HG03025 (cell line): ENCODE measurements around the gene ADSS2.
"Not testable (repeated sequence)": the region's sequence is repeated elsewhere in the genome, so short reads cannot be mapped to it uniquely, and the experiment has no call there.

Source experiments
- ATAC-seq: cut with Tn5 transposase; IDR thresholded peaks from one replicate; pipeline ENCODE4 v1.9.1; 2021; ENCODE audit warnings: mild to moderate bottlenecking, moderate library complexity; ENCODE audit not compliant: unreplicated experiment, low FRiP score

Gene ADSS2

DNA sequence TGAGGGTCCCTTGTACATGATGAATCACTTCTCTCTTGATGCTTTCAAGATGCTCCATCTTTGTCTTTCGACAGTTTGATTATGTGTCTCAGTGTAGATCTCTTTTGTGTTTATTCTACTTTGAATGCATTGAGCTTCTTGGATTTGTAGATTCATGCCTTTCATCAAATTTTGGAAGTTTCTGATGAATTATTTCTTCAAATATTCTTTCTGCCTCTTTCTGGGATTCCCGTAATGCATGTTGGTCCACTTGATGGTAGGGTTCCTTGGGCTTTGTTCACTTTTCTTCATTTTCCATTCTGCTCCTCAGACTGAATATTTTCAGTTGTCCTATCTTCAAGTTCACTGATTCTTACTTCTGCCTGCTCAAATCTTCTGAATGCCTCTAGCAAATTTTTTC lies 50.7 kb downstream of the ADSS2 start:
- no peak for ATAC-seq

- ATAC-seq: no peak
Observed at GRCh38 chr1:244397131-244397530, 54.6 kb downstream of the ADSS2 start.

- ATAC-seq: no peak
Observed at GRCh38 chr1:244395965-244396364, 55.7 kb downstream of the ADSS2 start.

DNA sequence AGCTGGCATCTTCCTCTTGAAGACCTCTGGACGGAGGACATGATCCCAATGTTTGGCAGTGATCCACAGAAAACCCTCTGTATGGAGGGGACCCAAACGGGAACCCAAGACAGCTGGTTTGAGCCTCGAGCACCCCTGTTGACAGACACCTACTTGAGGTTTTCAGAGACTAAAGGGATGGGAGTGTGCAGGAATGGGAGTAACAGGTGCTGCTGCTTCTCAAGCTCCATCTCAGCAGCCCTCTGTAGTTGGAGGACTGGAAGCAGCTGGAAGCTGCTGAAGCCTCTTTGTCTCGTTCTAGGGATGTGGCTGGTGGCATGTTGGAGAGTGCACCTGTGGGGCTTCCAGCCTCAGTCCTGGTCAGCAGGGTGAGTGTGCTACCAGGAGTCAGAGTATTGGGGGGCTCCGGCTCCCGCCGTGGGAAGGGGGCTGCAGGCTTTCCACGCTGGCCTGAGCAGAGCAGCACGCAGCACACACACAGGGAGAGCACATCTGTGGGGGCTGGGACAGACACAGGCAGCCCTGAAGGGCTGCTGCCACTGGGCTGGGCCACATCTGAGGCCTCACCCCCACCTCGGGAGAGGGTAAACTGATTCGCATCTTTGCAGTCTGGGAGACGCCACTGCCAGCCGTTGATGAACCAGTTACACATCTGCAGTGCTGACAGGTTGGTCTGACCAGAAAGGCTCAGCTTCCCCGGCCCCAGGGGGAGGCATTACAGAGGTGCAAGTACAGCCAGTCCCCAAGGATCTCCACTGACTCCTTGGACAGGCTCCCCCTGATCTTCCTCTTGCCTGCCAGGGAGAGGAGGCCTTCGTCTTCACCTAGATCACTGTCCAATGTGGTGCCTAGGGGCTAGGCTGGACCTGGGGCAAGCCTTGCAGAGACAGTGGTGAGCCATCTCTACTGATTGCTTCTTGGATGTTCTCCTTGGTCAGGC lies 56.6 kb downstream of the ADSS2 start:
- ATAC-seq: no peak

DNA sequence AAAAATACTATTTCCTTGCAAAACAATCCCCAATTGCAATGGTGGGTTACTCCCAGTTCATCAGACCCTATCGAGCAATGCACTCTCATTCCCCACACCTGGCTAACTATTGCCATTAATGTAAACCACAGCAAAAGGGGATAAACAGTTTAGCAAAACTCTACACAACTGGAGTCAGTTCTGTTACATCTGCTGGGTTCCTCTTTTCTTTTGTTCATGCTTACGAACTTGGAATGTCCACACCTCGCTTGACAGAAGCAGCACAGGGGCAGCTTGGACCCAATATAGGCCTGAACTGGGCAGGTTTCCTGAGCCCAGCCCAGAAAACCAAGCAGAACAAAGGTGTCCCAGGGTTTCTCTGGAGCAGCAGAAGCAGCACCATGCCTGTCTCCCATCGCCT lies 57.4 kb downstream of the ADSS2 start:
- ATAC-seq: no peak

DNA sequence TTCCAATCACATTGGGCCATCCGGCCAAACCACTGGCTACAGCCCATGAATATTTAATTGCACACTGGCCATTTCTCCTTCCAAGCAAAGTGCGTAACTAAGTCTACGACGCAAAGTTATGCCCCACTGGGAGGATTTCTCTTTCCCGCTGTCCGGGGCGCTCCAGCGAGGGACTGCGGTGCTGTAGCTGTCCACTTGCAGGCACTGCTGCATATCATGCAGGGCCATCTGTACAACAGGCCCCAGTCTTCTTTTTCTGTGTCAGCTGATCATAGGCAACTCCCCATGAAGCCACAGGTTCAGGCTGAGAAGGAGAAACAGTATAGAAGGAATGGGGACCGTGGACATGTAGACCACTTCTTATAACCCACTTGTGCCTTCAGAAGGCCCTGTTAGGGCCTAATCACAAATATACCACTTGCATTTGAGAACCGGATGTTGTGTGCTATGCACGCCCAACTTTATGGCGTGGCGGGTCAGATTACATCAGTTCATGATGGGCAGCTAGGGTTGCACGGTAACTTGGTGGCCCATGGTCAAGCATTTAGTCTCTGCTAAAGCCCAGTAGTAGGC lies 58.0 kb downstream of the ADSS2 start:
- ATAC-seq: no peak

- no peak for ATAC-seq
Observed at GRCh38 chr1:244391761-244392160, 59.9 kb downstream of the ADSS2 start.

DNA sequence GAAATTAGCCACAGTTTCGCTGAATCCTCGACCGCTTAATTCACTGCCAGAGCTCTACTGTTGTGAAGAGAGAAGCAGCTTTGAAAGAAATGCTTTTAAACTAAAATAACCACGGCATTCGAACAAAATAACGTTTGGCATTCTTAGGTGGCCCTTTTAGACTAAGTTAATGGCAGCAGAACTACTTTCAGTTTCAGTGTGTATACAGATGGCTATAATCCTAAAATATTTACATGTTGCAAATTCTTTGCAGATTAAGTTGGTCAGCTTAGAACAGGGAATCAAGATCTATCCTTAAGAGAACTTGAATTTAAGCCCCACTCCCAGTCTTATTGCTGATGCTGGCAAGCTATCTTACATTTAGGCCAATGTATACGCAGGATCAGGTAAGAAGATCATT lies 62.7 kb downstream of the ADSS2 start:
- ATAC-seq: no peak

- no peak for ATAC-seq
Observed at GRCh38 chr1:244387415-244387814, 64.3 kb downstream of the ADSS2 start.

GRCh38 chr1:244386595-244386994 lies 65.1 kb downstream of the ADSS2 start:
- no peak for ATAC-seq

- ATAC-seq: no peak
Observed at GRCh38 chr1:244384066-244384465, 67.6 kb downstream of the ADSS2 start.

DNA sequence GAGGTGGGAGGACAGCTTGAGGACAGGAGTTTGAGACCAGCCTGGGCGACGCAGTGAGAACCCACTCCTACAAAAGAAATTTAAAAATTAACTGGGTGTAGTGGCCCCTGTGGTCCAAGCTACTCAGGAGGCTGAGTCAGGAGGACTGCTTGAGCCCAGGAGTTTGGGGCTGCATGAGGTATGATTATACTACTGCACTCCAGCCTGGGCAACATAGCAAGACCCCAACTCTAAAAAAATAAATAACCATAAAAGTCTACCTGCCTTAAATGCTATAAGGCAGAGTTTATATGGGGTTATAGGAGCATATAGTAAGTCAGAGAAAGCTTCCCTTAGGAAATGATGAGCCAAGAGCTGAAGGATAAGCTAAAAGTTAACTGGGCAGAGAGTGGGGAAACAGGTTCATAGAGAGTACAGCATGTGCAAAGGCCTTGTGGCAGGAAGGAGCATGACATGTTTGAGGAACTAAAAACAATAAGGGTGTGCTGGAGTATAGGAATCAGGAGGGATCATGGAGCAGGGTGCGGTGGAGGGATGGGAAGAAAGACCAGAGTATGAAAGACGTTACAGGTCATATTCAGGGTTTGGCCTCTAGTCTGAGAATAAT lies 68.3 kb downstream of the ADSS2 start:
- no peak for ATAC-seq

GRCh38 chr1:244381878-244382565 lies 69.7 kb downstream of the ADSS2 start:
- no peak for ATAC-seq

- no peak for ATAC-seq
Observed at GRCh38 chr1:244376126-244376525, 75.6 kb downstream of the ADSS2 start.

DNA sequence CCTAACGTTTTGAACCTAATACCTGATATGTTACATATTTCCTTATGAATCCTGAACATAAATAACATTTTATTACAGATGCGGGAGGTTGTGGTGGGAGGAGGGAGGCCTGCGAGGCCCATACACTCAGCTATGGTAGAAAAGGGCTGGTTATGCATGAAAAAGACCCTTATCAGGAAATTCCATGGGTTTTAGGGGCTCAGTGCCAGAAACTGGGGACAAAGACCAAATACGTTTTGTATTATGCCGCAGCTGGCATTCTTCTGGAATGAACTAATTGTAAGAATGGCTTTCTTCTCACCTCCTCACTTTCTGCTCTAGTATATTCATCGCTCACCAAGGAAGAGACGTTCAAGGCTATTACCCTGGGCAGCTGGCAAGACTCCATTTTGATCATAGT lies 76.7 kb downstream of the ADSS2 start:
- ATAC-seq: no peak

DNA sequence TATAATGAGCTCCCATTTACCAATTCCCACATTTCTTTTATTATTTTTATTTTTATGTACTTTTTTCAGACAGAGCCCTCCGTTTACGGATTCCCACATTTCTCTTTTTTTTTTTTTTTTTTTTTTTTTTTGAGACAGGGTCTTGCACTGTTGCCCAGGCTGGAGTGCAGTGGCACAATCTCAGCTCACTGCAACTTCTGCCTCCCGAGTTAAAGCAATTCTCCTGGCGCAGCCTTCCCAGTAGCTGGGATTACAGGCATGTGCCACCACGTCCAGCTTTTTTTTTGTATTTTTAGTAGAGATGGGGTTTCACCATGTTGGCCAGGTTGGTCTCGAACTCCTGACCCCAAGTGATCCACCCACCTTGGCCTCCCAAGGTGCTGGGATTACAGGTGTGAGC lies 77.2 kb downstream of the ADSS2 start:
- not testable (repeated sequence) for ATAC-seq

- ATAC-seq: no peak
Observed at GRCh38 chr1:244371242-244372141, 80.2 kb downstream of the ADSS2 start.

DNA sequence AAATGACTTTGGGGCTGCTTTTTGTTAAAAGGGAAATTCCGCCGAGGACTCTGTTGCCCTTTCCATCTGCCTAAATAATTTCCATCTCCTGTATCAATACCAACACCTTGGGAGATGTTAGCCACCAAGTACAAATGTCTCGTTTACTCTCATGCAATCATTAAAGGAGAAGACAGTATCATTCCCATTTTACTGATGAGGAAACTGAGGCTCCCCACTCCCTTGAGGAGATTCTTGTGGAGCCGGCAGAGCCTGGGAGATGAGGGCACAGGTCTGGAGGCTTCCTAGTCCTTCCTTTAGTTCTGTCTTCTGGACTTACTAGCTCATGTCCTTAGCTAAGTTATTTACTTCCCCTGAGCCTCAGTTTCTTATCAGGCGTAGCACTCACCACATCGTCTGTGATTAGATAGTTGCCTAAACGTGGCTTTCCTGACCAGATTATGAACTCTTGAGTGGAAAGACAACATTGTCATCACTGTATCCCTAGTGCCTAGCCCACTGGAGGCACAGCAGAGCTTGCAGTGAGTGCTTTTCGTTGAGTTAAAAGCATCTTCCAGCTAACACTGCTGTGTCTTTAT lies 81.6 kb downstream of the ADSS2 start:
- no peak for ATAC-seq

- ATAC-seq: no peak
Observed at GRCh38 chr1:244369256-244370057, 82.3 kb downstream of the ADSS2 start.
